Esophagus squamous epithelium (tissue), 5 donors: ENCODE results near the gene CLOCK. TPM values are rescaled to one million over a fixed set of nuclear protein-coding genes. Genes with fewer than 3 reads are reported as not detected.

Source experiments
- DNase-seq: peaks from one replicate; lab custom pipeline; 2025; lab: John Stamatoyannopoulos, UW
- H3K27ac ChIP-seq, 4 donors: fragments of 200-600 bp; sonication (generic); one replicate each; pipeline ENCODE4 v1.5.1; 2016 to 2019; ENCODE audit warnings: mild to moderate bottlenecking in 1 of 4
- H3K27me3 ChIP-seq, 4 donors: fragments of 200-600 bp; sonication (generic); 1 replicate in 3 of 4; 2 replicates in 1 of 4; pipeline versions ENCODE4 v1.5.1 to v1.6.0; 2017 to 2021; ENCODE audit warnings: antibody characterized with exemption in 1 of 4
- H3K36me3 ChIP-seq, 3 donors: fragments of 200-600 bp; sonication (generic); one replicate each; pipeline ENCODE4 v1.5.1; 2016 to 2019
- H3K4me1 ChIP-seq, 3 donors: fragments of 200-600 bp; sonication (generic); one replicate each; pipeline ENCODE4 v1.5.1; 2017 to 2019
- H3K4me3 ChIP-seq, 4 donors: fragments of 200-600 bp; sonication (generic); 1 replicate in 3 of 4; 2 replicates in 1 of 4; pipeline ENCODE4 v1.5.1; 2016 to 2019; ENCODE audit warnings: mild to moderate bottlenecking in 2 of 4, moderate library complexity in 1 of 4
- H3K9me3 ChIP-seq, 3 donors: fragments of 200-600 bp; sonication (generic); one replicate each; pipeline ENCODE4 v1.5.1; 2016 to 2019
- POLR2A ChIP-seq, 4 donors: fragments of 450-650 bp; IDR thresholded peaks; one replicate each; pipeline ENCODE4 v1.6.1; 2017; ENCODE audit warnings: antibody characterized with exemption in 4 of 4, mild to moderate bottlenecking in 4 of 4, moderate library complexity in 3 of 4
- WGBS, 2 donors: methylation state at CpG; one replicate each; pipeline ENCODE4 v1.1.5; 2018; 5-methylcytosine and 5-hydroxymethylcytosine counted together
- intact Hi-C: fragments of 100-400 bp; cut with DNase I; formaldehyde crosslinking; loops from one replicate; pipeline ENCODE4 v1.15.0; 2022
- total RNA-seq, 4 donors: library from RNA; depleted of rRNA; stranded (reverse); fragments of >200 nt; gene quantifications; one replicate each; pipeline ENCODE4 v1.1.0, GENCODE V29; 2016
- TF ChIP-seq, protein P1 (sequence below), 6 experiments: fragments of 450-650 bp in 4 of 6; fragments of 200-600 bp in 2 of 6; sonication (generic) in 2 of 6; IDR thresholded peaks; one replicate each; pipeline ENCODE4 v1.5.1; 2016 to 2019; ENCODE audit warnings: antibody characterized with exemption in 6 of 6, mild to moderate bottlenecking in 4 of 6, moderate library complexity in 4 of 6
- donor health status: DM: yes; HTN: yes; CAD: no.

Gene CLOCK
- total RNA-seq, 4 donors from 2014 or later = 15.2 to 39.3 (median 32.6) TPM

DNA sequence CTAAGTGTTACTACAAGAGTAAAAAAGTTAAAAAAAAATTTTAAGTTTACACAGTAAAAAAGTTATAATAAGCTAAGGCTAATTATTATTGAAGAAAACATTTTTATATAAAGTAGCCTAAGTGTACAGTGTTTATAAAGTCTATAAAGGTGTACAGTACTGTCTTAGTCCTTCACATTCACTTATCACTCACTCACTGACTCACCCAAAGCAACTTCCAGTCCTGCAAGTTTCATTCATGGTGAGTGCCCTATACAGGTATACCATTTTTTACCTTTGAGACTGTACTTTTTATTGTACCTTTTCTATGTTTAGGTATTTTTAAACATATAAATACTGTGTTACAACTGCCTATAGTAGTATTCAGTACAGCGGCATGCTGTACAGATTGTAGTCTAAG, 76.7 kb downstream of the CLOCK start:
- Histone ChIP-seq H3K27me3 (no peaks in the 10 kb centered on the region), H3K9me3 (no peaks in the 10 kb centered on the region), H3K4me3 (no peak overlapping the region), H3K4me1 (peaks cover 0 to 10% (median 0%) of the 10 kb centered on the region in 3 donors), H3K27ac (no peak overlapping the region), H3K36me3 (peaks cover 0 to 99% (median 0%) of the 10 kb centered on the region in 3 donors)
- no peak for DNase-seq
- intact Hi-C loops = no loop called here
- TF ChIP-seq, protein P1, sequence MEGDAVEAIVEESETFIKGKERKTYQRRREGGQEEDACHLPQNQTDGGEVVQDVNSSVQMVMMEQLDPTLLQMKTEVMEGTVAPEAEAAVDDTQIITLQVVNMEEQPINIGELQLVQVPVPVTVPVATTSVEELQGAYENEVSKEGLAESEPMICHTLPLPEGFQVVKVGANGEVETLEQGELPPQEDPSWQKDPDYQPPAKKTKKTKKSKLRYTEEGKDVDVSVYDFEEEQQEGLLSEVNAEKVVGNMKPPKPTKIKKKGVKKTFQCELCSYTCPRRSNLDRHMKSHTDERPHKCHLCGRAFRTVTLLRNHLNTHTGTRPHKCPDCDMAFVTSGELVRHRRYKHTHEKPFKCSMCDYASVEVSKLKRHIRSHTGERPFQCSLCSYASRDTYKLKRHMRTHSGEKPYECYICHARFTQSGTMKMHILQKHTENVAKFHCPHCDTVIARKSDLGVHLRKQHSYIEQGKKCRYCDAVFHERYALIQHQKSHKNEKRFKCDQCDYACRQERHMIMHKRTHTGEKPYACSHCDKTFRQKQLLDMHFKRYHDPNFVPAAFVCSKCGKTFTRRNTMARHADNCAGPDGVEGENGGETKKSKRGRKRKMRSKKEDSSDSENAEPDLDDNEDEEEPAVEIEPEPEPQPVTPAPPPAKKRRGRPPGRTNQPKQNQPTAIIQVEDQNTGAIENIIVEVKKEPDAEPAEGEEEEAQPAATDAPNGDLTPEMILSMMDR (IDR thresholded peaks at IDR 0.05) = no peak
- no peak for TF ChIP-seq POLR2A (IDR thresholded peaks at IDR 0.05)
- 96 to 100% methylated on average over 1 of the region's 1 CpG for WGBS, 2 donors

GRCh38 chr4:55468724-55469123, 78.0 kb downstream of the CLOCK start:
- no peaks in the 10 kb centered on the region for H3K9me3 ChIP-seq
- peaks cover 0 to 10% (median 0%) of the 10 kb centered on the region in 3 donors for H3K4me1 ChIP-seq
- TF ChIP-seq, protein P1 (IDR thresholded peaks at IDR 0.05) = no peak
- TF ChIP-seq POLR2A (IDR thresholded peaks at IDR 0.05) = no peak
- H3K36me3 ChIP-seq = peaks cover 0 to 97% (median 0%) of the 10 kb centered on the region in 3 donors
- H3K4me3 ChIP-seq = no peak overlapping the region
- H3K27me3 ChIP-seq = no peaks in the 10 kb centered on the region
- DNase-seq = no peak
- H3K27ac ChIP-seq = no peak overlapping the region
- 90 to 93% methylated on average over 2 of the region's 2 CpGs for WGBS, 2 donors
- intact Hi-C loops = no loop called here

GRCh38 chr4:55466001-55466400, 80.7 kb downstream of the CLOCK start:
- H3K36me3 ChIP-seq = peaks cover 0 to 87% (median 0%) of the 10 kb centered on the region in 3 donors
- no peak for TF ChIP-seq POLR2A (IDR thresholded peaks at IDR 0.05)
- TF ChIP-seq, protein P1 (IDR thresholded peaks at IDR 0.05) = no peak
- intact Hi-C loops = no loop called here
- 79 to 84% methylated on average over 3 of the region's 3 CpGs for WGBS, 2 donors
- no peak overlapping the region for H3K4me3 ChIP-seq
- no peak for DNase-seq
- no peaks in the 10 kb centered on the region for H3K9me3 ChIP-seq
- H3K4me1 ChIP-seq = peaks cover 0 to 10% (median 0%) of the 10 kb centered on the region in 3 donors
- no peaks in the 10 kb centered on the region for H3K27me3 ChIP-seq
- H3K27ac ChIP-seq = no peak overlapping the region

GRCh38 chr4:55458611-55459010, 88.1 kb downstream of the CLOCK start:
- intact Hi-C loops = no loop called here
- 51 to 70% methylated on average over 2 of the region's 2 CpGs for WGBS, 2 donors
- TF ChIP-seq POLR2A (IDR thresholded peaks at IDR 0.05) = no peak
- TF ChIP-seq, protein P1 (IDR thresholded peaks at IDR 0.05) = no peak

DNA sequence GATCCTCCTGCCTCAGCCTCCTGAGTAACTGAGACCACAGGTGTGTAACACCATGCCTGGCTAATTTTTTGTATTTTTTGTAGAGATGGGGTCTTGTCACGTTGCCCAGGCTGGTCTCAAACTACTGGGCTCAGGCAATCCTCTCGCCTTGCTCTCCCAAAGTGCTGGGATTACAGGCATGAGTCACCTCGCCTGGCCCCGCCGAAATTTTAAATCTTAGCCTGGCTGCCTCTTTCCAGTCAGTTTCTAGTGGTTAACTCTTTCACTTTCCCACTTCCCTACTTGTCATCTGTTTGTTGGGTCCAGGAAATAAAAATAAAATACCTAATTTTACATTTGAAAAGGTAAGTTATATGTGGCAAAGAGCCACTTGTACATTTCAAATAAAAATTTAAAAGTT, 88.5 kb downstream of the CLOCK start:
- Histone ChIP-seq H3K36me3 (peaks cover 0 to 68% (median 3%) of the 10 kb centered on the region in 3 donors), H3K9me3 (no peaks in the 10 kb centered on the region), H3K27me3 (no peaks in the 10 kb centered on the region), H3K4me3 (no peak overlapping the region), H3K27ac (no peak overlapping the region), H3K4me1 (no peaks in the 10 kb centered on the region)
- DNase-seq = no peak
- 32 to 40% methylated on average over 5 of the region's 5 CpGs for WGBS, 2 donors
- TF ChIP-seq POLR2A (IDR thresholded peaks at IDR 0.05) = no peak
- TF ChIP-seq, protein P1 (IDR thresholded peaks at IDR 0.05) = no peak
- intact Hi-C loops = no loop called here

More at GRCh38 chr4:55458611-55459010, 88.1 kb downstream of the CLOCK start:
- H3K36me3 ChIP-seq = peaks cover 0 to 63% (median 3%) of the 10 kb centered on the region in 3 donors
- H3K9me3 ChIP-seq = no peaks in the 10 kb centered on the region
- no peak overlapping the region for H3K27ac ChIP-seq
- no peaks in the 10 kb centered on the region for H3K27me3 ChIP-seq
- no peak overlapping the region for H3K4me3 ChIP-seq
- DNase-seq = no peak
- H3K4me1 ChIP-seq = no peaks in the 10 kb centered on the region
